Measurements from ENCODE around the gene SLC25A45.
A peak's percentile ranks its signal among the peaks of the same experiment; 100 is the strongest.

Gene SLC25A45

GRCh38 chr11:65403607-65404121, 21.2 kb upstream of the SLC25A45 start:
- peak; percentile 86 for DNase-seq

- DNase-seq: no peak
Observed at GRCh38 chr11:65402790-65403189, 20.3 kb upstream of the SLC25A45 start.

GRCh38 chr11:65401803-65402248, 19.4 kb upstream of the SLC25A45 start:
- DNase-seq: no peak

GRCh38 chr11:65401073-65401802, 18.8 kb upstream of the SLC25A45 start:
- no peak for DNase-seq

GRCh38 chr11:65400307-65401072, 18.0 kb upstream of the SLC25A45 start:
- DNase-seq: no peak

GRCh38 chr11:65399845-65400244, 17.4 kb upstream of the SLC25A45 start:
- DNase-seq: no peak

GRCh38 chr11:65399249-65399648, 16.8 kb upstream of the SLC25A45 start:
- DNase-seq: no peak

GRCh38 chr11:65398362-65398910, 16.0 kb upstream of the SLC25A45 start:
- no peak for DNase-seq

GRCh38 chr11:65396769-65397745, 14.6 kb upstream of the SLC25A45 start:
- DNase-seq: no peak

- no peak for DNase-seq
Observed at GRCh38 chr11:65395961-65396530, 13.6 kb upstream of the SLC25A45 start.

- no peak for DNase-seq
Observed at GRCh38 chr11:65394125-65394536, 11.7 kb upstream of the SLC25A45 start.

- no peak for DNase-seq
Observed at GRCh38 chr11:65393513-65394079, 11.2 kb upstream of the SLC25A45 start.

GRCh38 chr11:65392899-65393298, 10.5 kb upstream of the SLC25A45 start:
- no peak for DNase-seq

- no peak for DNase-seq
Observed at GRCh38 chr11:65392186-65392829, 9.9 kb upstream of the SLC25A45 start.

- DNase-seq: no peak
Observed at GRCh38 chr11:65390996-65391395, 8.6 kb upstream of the SLC25A45 start.

- DNase-seq: no peak
Observed at GRCh38 chr11:65390099-65390941, 7.9 kb upstream of the SLC25A45 start.

- DNase-seq: no peak
Observed at GRCh38 chr11:65389294-65389980, 7.0 kb upstream of the SLC25A45 start.

- DNase-seq: no peak
Observed at GRCh38 chr11:65388731-65389130, 6.3 kb upstream of the SLC25A45 start.

- DNase-seq: peak; percentile 89
Observed at GRCh38 chr11:65386307-65387140, 4.1 kb upstream of the SLC25A45 start, which contains the start of gene FRMD8. Gene FRMD8, plus strand, starts transcription at chr11:65386637. Its CDS starts 400 bp downstream, at chr11:65387037.

Measured in hematopoietic multipotent progenitor cell treated with erythropoietin and hydrocortisone succinate and interleukin-3 and kit ligand, for 6 days (in vitro differentiated cells).